Stimulated activated CD4-positive, alpha-beta T cell treated with anti-CD3 and anti-CD28 coated beads, Interleukin-12 subunit alpha, Interleukin-12 subunit beta, amount 100 ng/mL, for 48 hours (primary cell): ENCODE data around the gene BBS1.
"Not testable (repeated sequence)": the region's sequence is repeated elsewhere in the genome, so short reads cannot be mapped to it uniquely, and the experiment has no call there.

Experiments used
- DNase-seq, 3 donors: peaks; one replicate each; pipeline ENCODE4 v3.0.0-alpha.2; 2020; ENCODE audit warnings: low read depth in 2 of 3, low spot score in 1 of 3

Gene BBS1

GRCh38 chr11:66524304-66525040 is 14.0 kb downstream of the BBS1 start:
- no peak for DNase-seq

DNA sequence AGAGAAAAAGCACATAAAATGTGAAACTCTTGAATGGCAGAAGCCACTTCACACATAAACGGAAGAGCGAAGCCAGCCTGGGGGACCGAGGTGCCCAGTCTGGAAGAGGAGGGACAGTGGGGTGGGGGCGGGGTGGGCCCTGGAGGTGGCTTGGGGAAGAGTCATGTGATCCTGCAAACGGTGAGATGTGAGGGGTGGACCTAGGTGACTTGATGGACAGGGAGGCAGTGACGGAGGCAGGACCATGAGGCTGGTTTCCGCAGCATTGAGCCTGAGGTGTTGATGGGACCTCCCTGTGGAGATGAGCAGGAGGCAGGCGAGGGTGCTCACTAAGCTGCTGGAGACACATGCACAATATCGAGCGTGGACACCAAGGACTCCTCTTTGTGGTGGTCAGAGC is 18.6 kb downstream of the BBS1 start:
- DNase-seq: no peak

DNA sequence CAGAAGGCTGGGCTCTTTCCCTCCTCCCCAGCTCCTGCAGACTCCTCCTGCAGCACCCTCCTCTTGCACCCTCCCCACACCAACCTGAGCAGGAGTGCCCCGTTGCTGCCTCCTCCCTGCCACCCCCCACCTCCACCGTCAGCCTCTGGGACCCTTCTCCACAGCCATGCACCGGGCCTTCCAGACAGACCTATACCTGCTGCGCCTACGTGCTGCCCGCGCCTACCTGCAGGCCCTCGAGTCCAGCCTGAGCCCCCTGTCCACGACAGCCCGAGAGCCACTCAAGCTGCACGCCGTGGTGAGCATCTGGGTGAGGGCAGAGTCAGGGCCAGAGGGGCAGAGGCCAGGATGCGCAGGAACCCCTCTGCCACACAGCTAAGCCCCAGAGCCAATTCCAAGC is 19.2 kb downstream of the BBS1 start:
- no peak for DNase-seq

GRCh38 chr11:66530927-66531709 is 20.7 kb downstream of the BBS1 start:
- no peak for DNase-seq

DNA sequence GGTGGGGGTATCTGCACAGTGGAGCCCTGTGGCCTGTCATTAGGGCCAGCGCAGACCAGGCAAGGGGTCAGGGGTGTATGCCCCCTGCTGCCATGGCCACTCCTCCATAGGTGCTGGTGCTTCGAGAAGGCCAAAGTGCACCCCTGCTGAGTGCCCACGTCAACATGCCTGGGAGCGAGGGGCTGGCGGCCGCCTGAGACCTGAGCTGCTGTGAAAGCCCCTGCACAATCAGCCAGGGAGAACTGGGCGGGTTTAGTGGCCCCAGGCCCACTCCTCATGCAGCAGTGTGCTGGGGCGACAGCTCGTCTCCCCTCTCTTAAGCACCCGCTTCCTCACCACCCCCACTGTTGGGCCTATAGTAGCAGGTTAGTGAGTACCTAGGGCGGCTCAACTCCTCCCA is 21.4 kb downstream of the BBS1 start:
- no peak for DNase-seq

GRCh38 chr11:66532784-66533183 is 22.3 kb downstream of the BBS1 start:
- DNase-seq: no peak

DNA sequence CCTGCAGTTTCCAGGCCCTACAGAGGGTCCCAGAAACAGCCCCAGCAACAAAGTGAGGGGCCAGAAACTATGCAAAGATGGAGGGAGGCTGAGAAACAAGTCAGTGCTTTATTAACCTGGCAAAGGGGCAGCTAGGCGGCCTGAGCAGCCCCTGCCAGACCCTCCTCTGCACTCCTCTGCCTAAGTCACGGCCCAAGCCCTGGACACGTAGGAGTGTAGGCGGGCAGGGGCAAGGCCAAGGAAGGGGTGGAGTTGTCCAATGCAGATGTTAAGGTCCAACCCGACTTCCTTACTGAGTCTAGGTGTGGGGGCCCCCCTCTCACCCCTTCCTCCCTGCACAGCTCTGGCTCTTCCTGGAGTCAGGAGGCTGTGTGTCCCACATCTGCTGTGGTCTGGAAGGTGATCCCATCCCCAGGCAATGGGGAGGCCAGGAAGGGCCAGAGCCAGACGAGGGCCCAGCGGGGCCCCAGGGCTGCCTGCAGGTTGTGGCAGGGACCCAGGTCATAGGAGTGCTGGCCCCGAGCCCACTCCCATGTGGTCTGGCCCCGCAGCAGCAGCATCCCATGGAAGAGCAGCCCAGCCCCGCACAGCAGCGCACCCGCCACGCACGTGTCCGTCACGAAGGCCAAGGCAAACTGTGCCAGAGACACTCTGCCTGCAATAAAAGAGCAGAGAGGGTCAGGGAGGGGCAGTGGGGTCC is 28.9 kb downstream of the BBS1 start:
- no peak for DNase-seq

DNA sequence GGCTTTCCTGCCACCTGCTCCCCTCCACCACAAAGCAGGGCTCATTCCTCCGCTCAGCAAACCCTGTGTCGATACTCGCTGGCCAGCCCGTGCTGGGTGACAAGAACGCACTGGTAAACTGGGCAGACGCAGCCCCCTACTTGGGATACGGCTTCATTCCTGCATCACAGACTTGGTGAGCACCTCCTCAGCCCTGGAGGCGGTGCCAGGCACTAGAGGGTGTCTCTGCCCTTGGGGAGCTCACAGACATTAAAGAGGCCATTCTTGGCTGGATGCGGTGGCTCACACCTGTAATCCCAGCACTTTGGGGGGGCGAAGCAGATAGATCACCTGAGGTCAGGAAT is 29.4 kb downstream of the BBS1 start:
- no peak for DNase-seq

- DNase-seq: not testable (repeated sequence)
These were observed 30.2 kb downstream of the BBS1 start for GRCh38 chr11:66540598-66540997.

DNA sequence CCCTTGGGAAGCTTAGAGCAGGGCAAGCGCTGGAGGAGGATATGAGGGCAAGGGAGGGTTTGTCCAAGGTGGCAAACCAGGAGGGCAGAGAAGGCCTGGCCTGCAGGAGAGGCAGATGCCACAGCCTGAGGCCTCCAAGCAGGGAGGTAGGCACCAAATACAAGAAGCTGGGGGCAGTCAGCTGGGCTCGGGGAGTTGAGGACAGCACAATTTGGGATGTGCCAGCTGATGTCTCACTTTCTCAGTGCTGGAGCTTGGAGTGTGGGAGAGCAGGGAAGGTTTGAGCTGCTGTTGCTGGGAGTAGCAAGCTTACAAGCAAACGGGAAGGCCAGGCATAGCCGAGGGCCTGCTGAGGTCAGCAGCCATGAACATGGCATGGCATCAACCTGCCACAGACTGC is 31.5 kb downstream of the BBS1 start:
- no peak for DNase-seq

- DNase-seq: no peak
These were observed 31.9 kb downstream of the BBS1 start for GRCh38 chr11:66542362-66542761.

DNA sequence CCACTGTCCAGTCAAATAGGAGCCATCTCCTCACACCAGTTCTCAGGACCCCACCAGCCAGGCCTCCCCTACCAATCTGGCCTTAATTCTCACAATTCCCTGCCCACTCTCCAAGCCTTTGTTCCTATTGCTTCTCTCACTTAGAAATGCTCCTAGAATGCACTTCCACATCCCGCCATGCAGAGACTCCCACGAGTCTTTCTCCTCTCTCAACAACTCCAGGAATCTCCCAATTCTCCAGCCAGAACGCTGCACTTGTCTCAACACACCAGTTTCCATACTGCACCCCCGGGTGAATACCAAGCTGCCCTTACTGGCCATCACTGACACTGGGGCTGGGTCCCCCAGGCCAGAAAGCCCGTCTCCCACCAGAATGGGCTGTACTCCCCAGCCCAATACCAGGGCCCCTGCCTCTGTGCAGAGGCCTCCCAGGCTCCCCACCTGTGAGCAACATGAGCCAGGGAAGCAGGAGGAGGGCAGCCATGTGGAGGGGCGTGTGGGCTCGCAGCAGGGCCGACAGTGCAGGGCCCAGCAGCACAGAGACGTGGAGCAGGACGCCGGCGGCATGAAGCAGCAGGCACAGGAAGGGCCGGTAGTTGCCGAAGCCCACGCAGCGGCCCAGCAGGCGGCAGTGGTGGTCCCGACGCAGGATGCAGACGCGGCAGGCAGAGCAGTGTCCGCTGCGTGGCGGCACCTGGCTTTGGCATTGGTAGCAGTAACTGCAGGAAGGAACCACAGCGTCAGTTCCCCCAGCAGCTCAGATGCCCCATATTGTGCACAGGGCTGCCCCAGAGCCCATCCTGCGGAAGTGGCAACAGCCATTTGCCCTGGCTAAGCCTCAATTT is 33.0 kb downstream of the BBS1 start:
- DNase-seq: peak; percentile 24 to 29 (median 28)

DNA sequence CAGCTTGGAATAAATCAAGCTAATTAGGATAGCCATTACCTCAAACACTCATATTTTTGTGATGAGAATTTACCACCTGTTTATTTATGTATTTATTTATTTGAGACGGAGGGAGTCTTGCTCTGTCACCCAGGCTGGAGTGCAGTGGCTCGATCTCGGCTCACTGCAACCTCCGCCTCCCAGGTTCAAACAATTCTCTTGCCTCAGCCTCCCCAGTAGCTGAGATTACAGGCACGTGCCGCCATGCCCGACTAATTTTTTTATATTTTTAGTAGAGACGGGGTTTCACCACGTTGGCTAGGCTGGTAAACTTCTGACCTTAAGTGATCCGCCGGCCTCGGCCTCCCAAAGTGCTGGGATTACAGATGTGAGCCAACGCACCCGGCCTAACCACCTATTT is 34.5 kb downstream of the BBS1 start:
- not testable (repeated sequence) for DNase-seq

DNA sequence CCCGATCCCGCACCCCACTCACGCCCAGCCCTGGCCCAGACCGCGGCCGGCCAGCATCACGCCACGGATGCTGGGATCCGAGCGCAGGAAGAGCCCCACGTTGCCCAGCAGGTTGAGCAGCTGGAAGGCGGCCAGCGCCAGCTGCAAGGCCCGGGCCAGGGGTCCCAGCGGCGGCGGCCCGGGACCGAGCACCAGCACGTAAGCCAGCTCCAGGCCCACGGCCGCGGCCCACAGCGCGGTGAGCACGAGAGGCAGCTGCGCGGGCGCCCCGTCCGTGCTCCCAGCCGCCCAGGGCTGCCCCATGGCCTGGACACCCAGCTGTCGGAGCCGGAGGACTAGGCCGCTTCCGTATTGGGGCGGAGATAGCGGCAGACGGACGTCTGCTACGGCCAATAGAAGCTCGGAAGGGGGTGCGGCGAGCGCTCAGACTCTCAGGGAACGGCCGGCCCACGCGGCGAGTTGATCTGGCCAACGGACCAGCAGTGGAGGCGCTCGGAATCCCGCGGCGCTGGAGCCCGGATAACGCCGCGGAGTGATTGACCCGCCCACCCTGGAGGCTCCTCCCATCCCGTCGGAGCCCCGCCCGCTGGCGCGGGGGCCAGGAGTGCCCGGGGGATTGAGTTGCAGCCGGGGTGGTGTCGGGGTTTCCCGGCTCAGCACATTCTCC is 35.4 kb downstream of the BBS1 start, which contains the start of gene ZDHHC24:
ZDHHC24 (minus strand) TSS at position 348 of the 667 bp plus-strand sequence; CDS start at position 303, 45 bp downstream.
- peak; percentile 86 to 92 (median 89) for DNase-seq

GRCh38 chr11:66546368-66546965 is 36.0 kb downstream of the BBS1 start, which contains the start of gene ACTN3:
Gene ACTN3, plus strand, starts transcription at chr11:66546903. Its CDS starts 35 bp downstream, at chr11:66546938.
- no peak for DNase-seq

DNA sequence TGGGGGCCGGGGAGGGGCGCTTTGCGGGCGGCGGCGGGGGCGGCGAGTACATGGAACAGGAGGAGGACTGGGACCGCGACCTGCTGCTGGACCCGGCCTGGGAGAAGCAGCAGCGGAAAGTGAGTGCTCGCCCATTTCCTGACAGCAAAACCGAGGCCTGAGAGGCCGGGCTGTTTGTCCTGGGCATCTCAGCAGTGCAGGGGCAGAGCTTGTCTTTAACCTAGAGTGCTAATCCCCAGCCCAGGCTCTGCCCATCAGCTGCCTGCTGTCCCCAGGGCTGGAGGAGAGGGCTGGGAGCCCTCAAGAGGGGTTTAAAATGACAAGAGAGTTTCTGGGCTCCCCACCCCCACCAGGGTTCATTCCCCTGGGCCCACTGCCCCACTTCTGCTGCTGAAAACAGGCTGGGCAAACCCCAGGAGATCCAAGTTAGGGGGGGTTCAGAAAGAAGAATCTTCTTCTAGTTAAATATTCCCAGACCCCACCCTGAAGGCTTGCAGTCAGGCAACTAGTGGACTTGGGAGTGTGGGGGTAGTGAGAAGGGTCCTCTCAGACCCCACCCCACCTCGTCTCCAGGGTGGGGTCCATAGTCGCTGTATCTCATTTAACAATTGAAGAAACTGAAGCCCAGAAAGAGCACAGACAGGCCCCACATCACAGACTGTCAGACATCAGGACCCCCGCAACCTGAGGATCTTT is 36.7 kb downstream of the BBS1 start:
- DNase-seq: no peak

GRCh38 chr11:66547662-66548009 is 37.2 kb downstream of the BBS1 start:
- DNase-seq: no peak

- DNase-seq: no peak
These were observed 37.6 kb downstream of the BBS1 start for GRCh38 chr11:66548041-66548440.
